CD4-positive, alpha-beta T cell (primary cell): ENCODE measurements around the gene FBXO11. TPM values are rescaled to one million over a fixed set of nuclear protein-coding genes. Genes with fewer than 3 reads are reported as not detected.
A peak's percentile ranks its signal among the peaks of the same experiment; 100 is the strongest.

Experiments used
- ATAC-seq: fragments of 200-7000 bp; cut with Tn5 transposase; one replicate; pipeline ENCODE4 v1.10.0; 2022; ENCODE audit warnings: mild to moderate bottlenecking; ENCODE audit not compliant: poor library complexity
- CTCF ChIA-PET: fragments of 350-600 bp; sonication (Branson Sonifier 250); formaldehyde crosslinking; loops from one replicate; lab custom pipeline; 2021; ENCODE audit warnings: antibody characterized with exemption, inconsistent platforms; lab: Charles Lee
- POLR2A ChIA-PET: fragments of 350-600 bp; sonication (Branson Sonifier 250); formaldehyde crosslinking; loops from one replicate; lab custom pipeline; 2021; ENCODE audit warnings: antibody characterized with exemption, inconsistent platforms; lab: Charles Lee
- DNase-seq, 14 experiments: peaks; one replicate each; pipeline ENCODE4 v3.0.0-alpha.2; 2013 to 2020; ENCODE audit warnings: mixed read lengths in 2 of 14
- H3K27ac ChIP-seq, 2 donors: one replicate each; pipeline versions ENCODE4 v1.5.1 to v1.7.0; 2013; ENCODE audit warnings: low read length in 2 of 2, low read depth in 1 of 2, mild to moderate bottlenecking in 1 of 2
- H3K27me3 ChIP-seq, 2 experiments: 1 replicate in 1 of 2; 2 replicates in 1 of 2; pipeline versions ENCODE4 v1.6.1 to v1.7.0; 2013; ENCODE audit warnings: low read length in 2 of 2, control low read depth in 1 of 2, mild to moderate bottlenecking in 1 of 2, moderate library complexity in 1 of 2; ENCODE audit not compliant: insufficient read depth in 2 of 2, control insufficient read depth in 1 of 2
- H3K36me3 ChIP-seq: one replicate; pipeline ENCODE4 v1.6.1; 2013; ENCODE audit warnings: low read length, control low read depth; ENCODE audit not compliant: insufficient read depth
- H3K4me1 ChIP-seq: one replicate; pipeline ENCODE4 v1.6.1; 2013; ENCODE audit warnings: low read length, control low read depth; ENCODE audit not compliant: insufficient read depth
- H3K4me3 ChIP-seq: one replicate; pipeline ENCODE4 v1.5.1; 2013; ENCODE audit warnings: mild to moderate bottlenecking, low read length, moderate library complexity
- H3K9me3 ChIP-seq, 2 experiments: 1 replicate in 1 of 2; 2 replicates in 1 of 2; pipeline versions ENCODE4 v1.6.1 to v1.7.0; 2013; ENCODE audit warnings: low read length in 2 of 2, mild to moderate bottlenecking in 2 of 2, control low read depth in 1 of 2, moderate library complexity in 1 of 2; ENCODE audit not compliant: control insufficient read depth in 1 of 2, insufficient read depth in 1 of 2
- H3K27ac Mint-ChIP-seq: one replicate; pipeline ENCODE4 v1.8.0; 2020; ENCODE audit warnings: mixed read lengths
- H3K27me3 Mint-ChIP-seq: one replicate; pipeline ENCODE4 v1.8.0; 2021; ENCODE audit warnings: mixed read lengths
- H3K36me3 Mint-ChIP-seq: one replicate; pipeline ENCODE4 v1.8.0; 2021; ENCODE audit warnings: low read depth, mixed read lengths
- H3K4me1 Mint-ChIP-seq: one replicate; pipeline ENCODE4 v1.8.0; 2021; ENCODE audit warnings: low read depth, mixed read lengths
- H3K4me3 Mint-ChIP-seq: one replicate; pipeline ENCODE4 v1.8.0; 2020; ENCODE audit warnings: mild to moderate bottlenecking, mixed read lengths
- H3K9me3 Mint-ChIP-seq: one replicate; pipeline ENCODE4 v1.8.0; 2020; ENCODE audit warnings: mixed read lengths
- CTCF ChIP-seq: fragments of 200-600 bp; IDR thresholded peaks from one replicate; pipeline ENCODE4 v1.8.0; 2022; ENCODE audit warnings: antibody characterized with exemption, mild to moderate bottlenecking
- intact Hi-C, 2 experiments: fragments of 100-400 bp; cut with DNase I in 1 of 2; cut with micrococcal nuclease in 1 of 2; formaldehyde crosslinking; loops; one replicate each; pipeline versions ENCODE4 v1.15.1 to v1.9.0; 2023 to 2025; cut with DNase I, micrococcal nuclease
- total RNA-seq, 174 experiments: library from RNA in 2 of 174; stranded (reverse) in 2 of 174; gene quantifications; one replicate each; pipeline ENCODE4 v1.2.3 and lab custom pipeline; 2021 to 2026

Gene FBXO11
- total RNA-seq, 2 experiments from 2014 or later, result 121 to 126 TPM

GRCh38 chr2:47896450-47896968 is 9.8 kb downstream of the FBXO11 start:
- no peaks in the 10 kb centered on the region for H3K27me3 ChIP-seq
- H3K4me3 Mint-ChIP-seq, result peak overlapping the region; percentile 13
- ChIA-PET POLR2A (interaction anchor here (0.7 to 1.6 kb wide), 3 partner anchors 8 to 11 kb away, joined by 3 to 7 read pairs (median 5); no protein-coding TSS in a partner anchor), CTCF (no interaction called here)
- no peak overlapping the region for H3K4me3 ChIP-seq
- ATAC-seq, result no peak
- DNase-seq, result no peak
- peaks cover 15% of the 10 kb centered on the region for H3K36me3 Mint-ChIP-seq
- peaks cover 79% of the 10 kb centered on the region for H3K4me1 Mint-ChIP-seq
- H3K27ac ChIP-seq, result no peak overlapping the region
- peaks cover 15% of the 10 kb centered on the region for H3K4me1 ChIP-seq
- peaks cover 3% of the 10 kb centered on the region for H3K36me3 ChIP-seq
- no peaks in the 10 kb centered on the region for H3K9me3 Mint-ChIP-seq
- no peaks in the 10 kb centered on the region for H3K9me3 ChIP-seq
- intact Hi-C loops, result loop anchor here in 1 of 2 experiments (5.0 kb wide), 1 partner anchor 114 kb away; the partner anchor contains the start of gene MSH6
- no peaks in the 10 kb centered on the region for H3K27me3 Mint-ChIP-seq
- TF ChIP-seq CTCF, result no peak
- H3K27ac Mint-ChIP-seq, result peak overlapping the region; percentile 22

GRCh38 chr2:47893771-47894170 is 12.5 kb downstream of the FBXO11 start:
- TF ChIP-seq CTCF, result no peak
- Histone ChIP-seq H3K36me3 (no peaks in the 10 kb centered on the region), H3K4me1 (peaks cover 20% of the 10 kb centered on the region), H3K4me3 (no peak overlapping the region), H3K27me3 (no peaks in the 10 kb centered on the region), H3K9me3 (no peaks in the 10 kb centered on the region), H3K27ac (no peak overlapping the region)
- Mint-ChIP-seq H3K36me3 (peaks cover 29% of the 10 kb centered on the region), H3K27me3 (no peaks in the 10 kb centered on the region), H3K27ac (no peak overlapping the region), H3K4me1 (peaks cover 90% of the 10 kb centered on the region), H3K4me3 (no peak overlapping the region), H3K9me3 (no peaks in the 10 kb centered on the region)
- intact Hi-C loops, result no loop called here
- POLR2A ChIA-PET, result no interaction called here
- ATAC-seq (no peak), DNase-seq (no peak)
- CTCF ChIA-PET, result no interaction called here

- Mint-ChIP-seq H3K9me3 (no peaks in the 10 kb centered on the region), H3K36me3 (peaks cover 34% of the 10 kb centered on the region), H3K27me3 (no peaks in the 10 kb centered on the region), H3K4me3 (no peak overlapping the region), H3K4me1 (peaks cover 90% of the 10 kb centered on the region), H3K27ac (peak overlapping the region; percentile 40)
- ChIA-PET CTCF (no interaction called here), POLR2A (no interaction called here)
- H3K36me3 ChIP-seq, result no peaks in the 10 kb centered on the region
- ATAC-seq, result no peak
- H3K9me3 ChIP-seq, result no peaks in the 10 kb centered on the region
- H3K4me3 ChIP-seq, result no peak overlapping the region
- no peak for TF ChIP-seq CTCF
- H3K27ac ChIP-seq, result no peak overlapping the region
- peaks cover 29% of the 10 kb centered on the region for H3K4me1 ChIP-seq
- no peak for DNase-seq
- no peaks in the 10 kb centered on the region for H3K27me3 ChIP-seq
- intact Hi-C loops, result no loop called here
Measured at GRCh38 chr2:47892338-47892730, 14.0 kb downstream of the FBXO11 start.
